Measurements from ENCODE around the gene C15orf39. TPM values are rescaled to one million over a fixed set of nuclear protein-coding genes. Genes with fewer than 3 reads are reported as not detected.

Gene C15orf39
- total and polyA plus RNA-seq, 9 of the 15 experiments (the other 6 are each of a cell fraction or from before 2014, with no cell fraction given) = 0.31 to 29.8 (median 4.4) TPM

- Histone ChIP-seq H3K4me3 (no peak overlapping the region), H4K20me1 (replicated peaks; ENCODE audit: control insufficient read depth, insufficient read depth, low read length) (peaks cover 13% of the 10 kb centered on the region), H3K79me2 (ENCODE audit: control insufficient read depth, insufficient read depth, low read length) (no peaks in the 10 kb centered on the region), H3K27ac (ENCODE audit: extremely low read depth, low read depth, low read length) (no peak overlapping the region), H3K27me3 (ENCODE audit: control insufficient read depth in 2 of 2, insufficient read depth in 2 of 2, low read length in 2 of 2) (peaks cover 9 to 83% of the 10 kb centered on the region in 2 experiments; a peak in 4 of 5 replicates), H3K9me1 (ENCODE audit: control insufficient read depth, insufficient read depth, low read length) (no peaks in the 10 kb centered on the region), H3K4me2 (ENCODE audit: insufficient read depth, low read length) (no peak overlapping the region), H2AFZ (ENCODE audit: low read depth, low read length) (no peak overlapping the region), H3K36me3 (ENCODE audit: control insufficient read depth, insufficient read depth, low read length) (no peaks in the 10 kb centered on the region), H3K9me3 (replicated peaks; ENCODE audit: control insufficient read depth, insufficient read depth, low read depth, low read length) (no peaks in the 10 kb centered on the region), H3K4me1 (replicated peaks in 1 of 2; ENCODE audit: control insufficient read depth in 2 of 2, insufficient read depth in 2 of 2, low read length in 2 of 2) (peaks cover 0 to 18% of the 10 kb centered on the region in 2 experiments; a peak in 2 of 5 replicates), H3K9ac (ENCODE audit: insufficient read depth in 1 of 2, low read depth in 2 of 2, low read length in 2 of 2) (no peak overlapping the region)
- intact Hi-C loops (cut with micrococcal nuclease) = no loop called here
- no peak for DNase-seq (ENCODE audit: extremely low read depth in 1 of 4, low spot score in 3 of 4)
- no TSS peak for BruUV-seq (replicated peaks)
- WGBS (ENCODE audit: insufficient coverage, low coverage, missing lambda C conversion rate) = 2% methylated on average over 11 of the region's 14 CpGs
- ChIA-PET CTCF (ENCODE audit: low intra/inter-chr PET ratio) (no interaction called here), POLR2A (interaction anchor here (0.5 to 0.6 kb wide), 3 partner anchors 19 to 269 kb away, joined by 3 to 4 read pairs (median 3); no protein-coding TSS in a partner anchor)
- in situ Hi-C loops (cut with MboI) = loop anchor here (10.0 kb wide), 1 partner anchor 1149 kb away; the partner anchor contains the start of gene GOLGA6A
- no peak for ATAC-seq
- no peak for FAIRE-seq
- no peak for TF ChIP-seq NKRF (IDR thresholded peaks at IDR 0.05; ENCODE audit: borderline replicate concordance)
- TF ChIP-seq ZNF184 (CRISPR knock-in tag; IDR thresholded peaks at IDR 0.05) = no peak
- no peak for TF ChIP-seq DNMT1 (IDR thresholded peaks at IDR 0.05)
- TF ChIP-seq ZSCAN29 (IDR thresholded peaks at IDR 0.05) = no peak
- no peak for TF ChIP-seq E2F4 (CRISPR knock-in tag; IDR thresholded peaks at IDR 0.05; ENCODE audit: low read depth)
- no peak for TF ChIP-seq NCOA6 (IDR thresholded peaks at IDR 0.05)
- TF ChIP-seq RBM14 (IDR thresholded peaks at IDR 0.05; ENCODE audit: borderline replicate concordance, insufficient read depth, low read depth, low read length) = no peak
- no peak for TF ChIP-seq ZNF217 (CRISPR knock-in tag; IDR thresholded peaks at IDR 0.05)
- TF ChIP-seq DPF2 (IDR thresholded peaks at IDR 0.05) = no peak
- no peak for TF ChIP-seq PKNOX1 (IDR thresholded peaks at IDR 0.05)
- TF ChIP-seq COPS2 (conservative IDR thresholded peaks at IDR 0.05) = no peak
- TF ChIP-seq CEBPB (tag; IDR thresholded peaks at IDR 0.05) = no peak
- no peak for TF ChIP-seq AFF1 (IDR thresholded peaks at IDR 0.05; ENCODE audit: low read depth in 1 of 2, partially characterized antibody in 2 of 2)
Measured at GRCh38 chr15:75233504-75234190, 32.0 kb downstream of the C15orf39 start.
